Hematopoietic multipotent progenitor cell treated with erythropoietin and hydrocortisone succinate and interleukin-3 and kit ligand, for 4 days (in vitro differentiated cells): ENCODE measurements around the gene CLINT1.
"Not testable (repeated sequence)": the region's sequence is repeated elsewhere in the genome, so short reads cannot be mapped to it uniquely, and the experiment has no call there.

Experiments used
- DNase-seq: peaks from one replicate; pipeline ENCODE4 v3.0.0-alpha.2; 2015

Gene CLINT1

GRCh38 chr5:157862183-157862851 is 3.4 kb upstream of the CLINT1 start:
- no peak for DNase-seq

DNA sequence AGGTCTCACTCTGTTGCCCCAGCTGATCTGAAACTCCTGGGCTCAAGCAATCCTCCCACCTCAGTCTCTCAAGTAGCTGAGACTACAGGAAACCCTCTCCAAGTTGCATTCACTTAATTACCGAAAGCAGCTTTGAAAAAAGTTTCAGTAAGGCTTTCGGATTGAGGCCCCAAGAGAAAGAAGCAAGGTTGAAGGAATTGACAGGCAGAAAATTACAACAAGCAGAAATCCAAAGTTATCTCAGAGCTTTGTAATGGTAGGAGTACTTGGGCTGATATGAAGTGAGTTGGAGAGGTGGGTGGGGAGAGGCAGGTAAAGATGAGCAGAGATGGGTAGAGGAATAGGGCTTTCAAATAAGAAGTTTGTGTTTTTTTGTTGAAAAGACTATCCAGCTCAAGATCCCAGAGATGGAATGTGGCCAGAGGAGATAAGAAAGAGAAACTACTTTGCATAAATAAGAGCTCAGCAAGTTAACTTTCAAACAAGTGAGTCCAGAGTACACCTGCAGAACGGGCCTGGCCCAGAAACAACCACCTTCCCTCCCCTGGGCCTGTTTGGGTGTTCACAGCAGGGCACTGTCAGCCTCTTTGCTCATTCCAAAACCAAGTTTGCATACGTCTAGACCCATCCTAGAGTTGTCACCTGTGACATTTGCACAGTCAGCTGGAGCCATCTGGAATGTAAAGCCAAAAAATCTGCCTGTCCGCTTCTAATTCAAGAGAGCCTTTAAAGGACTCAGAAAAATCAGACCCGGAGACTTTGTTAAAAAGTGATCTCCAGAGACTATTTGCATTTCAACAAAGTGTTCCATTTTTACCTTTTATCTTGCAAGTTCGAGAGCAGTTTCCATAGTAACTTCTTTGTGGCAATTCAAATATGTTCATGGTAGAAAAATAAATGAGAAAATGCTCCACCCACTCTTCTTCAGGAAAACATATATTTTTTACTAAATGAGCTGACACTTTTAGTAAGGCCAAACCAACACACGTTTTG is 2.2 kb upstream of the CLINT1 start:
- no peak for DNase-seq

DNA sequence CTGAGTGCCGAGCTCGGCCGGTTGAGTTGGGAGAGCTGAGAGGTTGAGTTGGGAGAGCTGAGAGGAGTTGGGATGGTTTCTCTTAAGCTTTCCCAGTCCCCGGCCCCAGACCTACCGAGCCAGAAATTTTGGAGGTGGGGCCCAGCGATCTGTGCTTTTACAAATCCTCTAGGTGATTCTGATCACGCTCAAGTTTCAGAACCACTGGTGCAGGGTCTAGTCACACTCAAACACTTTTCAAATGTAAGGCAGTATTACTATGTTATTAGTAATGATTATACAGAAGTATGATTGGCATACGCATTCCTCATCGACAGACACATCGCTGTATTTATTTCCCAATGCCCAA is 256 bp upstream of the CLINT1 start:
- no peak for DNase-seq

- DNase-seq = peak; percentile 88
Observed at GRCh38 chr5:157857816-157858526, 974 bp downstream of the CLINT1 start.

DNA sequence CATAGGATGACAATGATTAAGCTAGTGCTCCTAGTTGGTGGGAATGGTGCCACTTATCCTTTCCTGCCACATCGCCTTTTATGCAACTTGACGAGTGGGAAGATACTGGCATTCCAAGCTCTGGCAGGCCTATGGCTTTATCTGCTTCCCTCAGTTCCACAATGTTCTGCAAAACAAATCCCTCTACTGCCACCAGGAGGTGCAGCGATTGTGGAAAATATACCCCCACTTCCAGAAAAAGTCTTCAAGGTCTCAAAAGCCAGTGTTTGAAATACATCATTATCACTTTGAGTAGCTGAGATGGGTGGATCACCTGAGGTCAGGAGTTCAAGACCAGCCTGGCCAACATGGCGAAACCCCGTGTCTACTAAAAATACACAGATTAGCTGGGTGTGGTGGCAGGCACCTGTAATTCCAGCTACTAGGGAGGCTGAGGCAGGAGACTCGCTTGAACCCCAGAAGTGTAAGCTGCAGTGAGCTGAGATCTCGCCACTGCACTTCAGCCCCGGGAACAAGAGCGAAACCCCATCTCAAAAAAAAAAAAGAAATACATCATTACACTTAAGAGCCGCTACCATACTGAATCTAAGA is 3.4 kb downstream of the CLINT1 start:
- DNase-seq = peak; percentile 80

DNA sequence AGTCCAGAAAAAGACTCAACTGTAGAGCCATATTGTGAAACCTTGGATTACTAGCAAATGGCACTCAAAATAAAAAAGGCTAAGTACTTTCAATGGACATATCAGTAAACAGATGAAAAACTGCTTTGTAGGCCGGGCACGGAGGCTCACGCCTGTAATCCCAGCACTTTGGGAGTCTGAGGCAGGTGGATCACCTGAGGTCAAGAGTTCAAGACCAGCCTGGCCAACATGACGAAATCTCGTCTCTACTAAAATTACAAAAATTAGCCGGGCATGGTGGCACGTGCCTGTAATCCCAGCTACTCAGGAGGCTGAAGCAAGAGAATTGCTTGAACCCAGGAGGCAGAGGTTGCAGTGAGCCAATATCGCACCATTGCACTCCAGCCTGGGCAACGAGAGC is 5.6 kb downstream of the CLINT1 start:
- DNase-seq = not testable (repeated sequence)

- no peak for DNase-seq
Observed at GRCh38 chr5:157845914-157846598, 12.9 kb downstream of the CLINT1 start.

DNA sequence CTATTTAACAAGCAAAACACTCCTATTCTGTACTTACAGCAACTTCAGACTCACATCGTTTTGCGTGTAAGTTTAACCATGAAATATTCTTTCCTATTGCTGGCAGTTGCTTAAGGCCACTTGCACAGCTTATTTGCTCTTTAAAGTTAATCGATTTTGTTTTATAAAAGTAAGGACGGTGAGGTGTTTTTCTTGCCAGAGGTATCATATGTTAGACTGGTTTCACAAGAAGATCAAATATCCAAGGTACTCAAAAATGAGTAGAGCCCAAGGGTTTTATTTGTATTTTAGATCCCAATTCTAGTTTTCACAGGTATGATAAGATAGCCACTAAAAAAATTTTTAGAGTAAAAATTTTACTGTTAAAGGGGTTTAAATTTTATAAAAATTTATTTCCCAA is 16.2 kb downstream of the CLINT1 start:
- no peak for DNase-seq

DNA sequence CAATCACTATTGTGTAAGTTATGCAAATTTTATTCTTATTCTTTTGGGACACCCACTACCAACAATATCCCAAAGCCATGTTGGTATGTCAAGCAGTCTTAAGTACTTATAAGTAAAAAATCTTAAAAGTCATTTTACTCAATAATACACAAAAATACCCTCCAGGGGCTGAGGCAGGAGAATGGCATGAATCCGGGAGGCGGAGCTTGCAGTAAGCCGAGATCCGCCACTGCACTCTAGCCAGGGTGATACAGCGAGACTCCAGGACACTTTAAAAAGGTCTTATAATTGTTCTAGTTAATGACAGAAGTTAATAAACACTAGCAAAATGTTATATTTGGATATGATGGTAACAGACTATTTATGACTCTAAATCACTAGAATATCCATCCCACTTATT is 16.8 kb downstream of the CLINT1 start:
- DNase-seq = no peak

DNA sequence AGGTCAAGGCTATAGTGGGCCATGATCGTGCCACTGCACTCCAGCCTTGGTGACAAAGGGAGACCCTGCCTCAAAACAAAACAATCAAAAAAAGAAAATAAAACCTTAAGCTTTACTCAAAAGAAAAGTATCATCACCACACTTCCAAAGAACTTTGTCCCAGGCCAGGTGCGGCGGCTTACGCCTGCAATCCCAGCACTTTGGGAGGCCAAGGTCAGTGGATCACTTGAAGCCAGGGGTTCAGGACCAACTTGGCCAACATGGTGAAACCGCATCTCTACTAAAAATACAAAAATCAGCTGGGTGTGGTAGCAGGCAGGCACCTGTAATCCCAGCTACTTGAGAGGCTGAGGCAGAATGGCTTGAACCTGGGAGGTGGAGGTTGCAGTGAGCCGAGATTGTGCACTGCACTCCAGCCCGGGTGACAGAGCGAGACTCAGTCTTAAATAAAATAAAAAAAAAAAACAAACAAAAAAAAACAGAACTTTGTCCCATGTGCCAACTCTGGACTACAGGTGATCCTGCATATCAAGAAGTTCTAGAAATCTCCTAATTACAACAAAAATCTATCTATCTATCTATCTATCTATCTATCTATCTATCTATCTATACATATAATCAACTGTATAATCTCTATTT is 19.7 kb downstream of the CLINT1 start:
- DNase-seq = no peak

GRCh38 chr5:157836121-157836753 is 22.7 kb downstream of the CLINT1 start:
- no peak for DNase-seq

- peak; percentile 57 for DNase-seq
Observed at GRCh38 chr5:157835041-157835440, 23.9 kb downstream of the CLINT1 start.

DNA sequence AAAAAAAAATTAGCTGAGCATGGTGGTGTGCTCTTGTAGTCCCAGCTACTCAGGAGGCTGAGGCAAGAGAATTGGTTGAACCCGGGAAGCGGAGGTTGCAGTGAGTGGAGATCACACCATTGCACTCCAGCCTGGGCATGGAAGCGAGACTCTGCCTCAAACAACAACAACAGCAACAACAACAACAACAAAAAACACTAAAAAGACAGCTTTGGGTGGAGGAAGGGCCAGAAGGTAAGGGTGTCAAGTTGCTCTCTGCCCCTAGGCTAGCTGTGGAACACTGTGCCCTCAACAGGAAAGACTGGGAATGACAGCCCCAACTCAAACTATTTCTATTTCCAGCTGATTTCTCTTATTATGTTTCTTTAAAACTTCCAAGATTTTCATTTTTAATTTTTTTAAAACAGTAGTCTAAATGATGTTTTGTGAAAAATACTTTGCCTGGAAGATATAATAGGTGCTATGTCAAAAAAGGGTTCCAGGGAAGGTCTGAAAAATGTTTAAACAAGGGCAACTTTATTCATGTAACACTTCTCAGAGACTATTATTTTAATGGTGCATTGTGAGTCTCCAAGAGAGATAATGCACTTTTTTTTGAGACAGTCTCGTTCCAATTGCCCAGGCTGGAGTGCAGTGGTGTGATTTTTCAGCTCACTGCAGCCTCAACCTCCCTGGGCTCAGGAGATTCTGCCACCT is 29.9 kb downstream of the CLINT1 start:
- peak; percentile 57 for DNase-seq

- peak; percentile 45 for DNase-seq
Observed at GRCh38 chr5:157828105-157828943, 30.6 kb downstream of the CLINT1 start.

- DNase-seq = no peak
Observed at GRCh38 chr5:157827423-157827822, 31.5 kb downstream of the CLINT1 start.

GRCh38 chr5:157823655-157824054 is 35.3 kb downstream of the CLINT1 start:
- no peak for DNase-seq

- no peak for DNase-seq
Observed at GRCh38 chr5:157821822-157822622, 36.9 kb downstream of the CLINT1 start.

DNA sequence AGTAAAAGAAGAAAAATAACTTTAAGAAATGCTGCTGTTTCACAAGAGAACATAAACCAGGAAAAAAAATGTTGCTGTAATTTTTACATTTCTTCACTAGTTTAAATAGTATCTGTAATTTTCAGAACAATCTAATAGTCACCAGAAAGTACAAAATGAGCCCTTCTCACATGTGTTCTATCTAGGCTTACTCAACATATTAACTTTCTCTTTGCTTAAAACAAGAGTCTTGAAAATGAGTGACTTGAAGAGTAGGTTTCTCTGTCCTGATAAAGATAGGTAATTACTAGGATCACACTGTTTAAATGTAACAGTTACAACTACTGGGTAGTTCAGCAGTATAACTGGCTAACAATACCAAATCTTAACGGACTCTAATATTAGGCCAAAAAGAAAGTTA is 37.5 kb downstream of the CLINT1 start:
- no peak for DNase-seq
